HG03432 (cell line): ENCODE results near the gene PEF1.

Source experiments
- ATAC-seq: cut with Tn5 transposase; IDR thresholded peaks from one replicate; pipeline ENCODE4 v1.9.1; 2021; ENCODE audit warnings: mild to moderate bottlenecking, moderate library complexity; ENCODE audit not compliant: unreplicated experiment

The PEF1 gene

DNA sequence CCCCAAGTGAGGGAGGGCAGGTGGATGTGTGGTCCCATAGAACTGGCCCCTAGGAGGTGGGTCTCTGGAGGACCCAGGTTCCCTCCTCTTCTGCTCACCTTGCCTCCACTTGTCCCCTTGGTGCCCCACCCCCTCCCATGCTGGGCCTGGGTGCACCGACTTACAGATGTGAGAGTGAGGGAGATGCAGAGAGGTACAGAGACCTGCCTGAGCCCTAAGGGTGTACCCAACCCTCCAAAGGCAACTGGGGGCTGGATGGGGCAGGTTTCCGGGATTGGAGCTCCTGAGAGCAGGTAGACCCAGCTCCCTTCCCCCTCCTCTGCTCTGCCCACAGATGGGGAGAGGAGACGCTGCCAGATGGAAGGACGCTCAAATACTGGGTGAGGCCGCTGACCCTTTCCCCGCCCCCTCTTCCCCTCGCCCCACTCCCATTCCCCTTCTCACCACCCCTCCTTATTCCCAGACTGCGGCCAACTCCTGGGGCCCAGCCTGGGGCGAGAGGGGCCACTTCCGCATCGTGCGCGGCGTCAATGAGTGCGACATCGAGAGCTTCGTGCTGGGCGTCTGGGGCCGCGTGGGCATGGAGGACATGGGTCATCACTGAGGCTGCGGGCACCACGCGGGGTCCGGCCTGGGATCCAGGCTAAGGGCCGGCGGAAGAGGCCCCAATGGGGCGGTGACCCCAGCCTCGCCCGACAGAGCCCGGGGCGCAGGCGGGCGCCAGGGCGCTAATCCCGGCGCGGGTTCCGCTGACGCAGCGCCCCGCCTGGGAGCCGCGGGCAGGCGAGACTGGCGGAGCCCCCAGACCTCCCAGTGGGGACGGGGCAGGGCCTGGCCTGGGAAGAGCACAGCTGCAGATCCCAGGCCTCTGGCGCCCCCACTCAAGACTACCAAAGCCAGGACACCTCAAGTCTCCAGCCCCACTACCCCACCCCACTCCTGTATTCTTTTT lies 58.0 kb downstream of the PEF1 start:
- ATAC-seq = no peak

GRCh38 chr1:31585736-31586365 lies 58.8 kb downstream of the PEF1 start:
- ATAC-seq = no peak

DNA sequence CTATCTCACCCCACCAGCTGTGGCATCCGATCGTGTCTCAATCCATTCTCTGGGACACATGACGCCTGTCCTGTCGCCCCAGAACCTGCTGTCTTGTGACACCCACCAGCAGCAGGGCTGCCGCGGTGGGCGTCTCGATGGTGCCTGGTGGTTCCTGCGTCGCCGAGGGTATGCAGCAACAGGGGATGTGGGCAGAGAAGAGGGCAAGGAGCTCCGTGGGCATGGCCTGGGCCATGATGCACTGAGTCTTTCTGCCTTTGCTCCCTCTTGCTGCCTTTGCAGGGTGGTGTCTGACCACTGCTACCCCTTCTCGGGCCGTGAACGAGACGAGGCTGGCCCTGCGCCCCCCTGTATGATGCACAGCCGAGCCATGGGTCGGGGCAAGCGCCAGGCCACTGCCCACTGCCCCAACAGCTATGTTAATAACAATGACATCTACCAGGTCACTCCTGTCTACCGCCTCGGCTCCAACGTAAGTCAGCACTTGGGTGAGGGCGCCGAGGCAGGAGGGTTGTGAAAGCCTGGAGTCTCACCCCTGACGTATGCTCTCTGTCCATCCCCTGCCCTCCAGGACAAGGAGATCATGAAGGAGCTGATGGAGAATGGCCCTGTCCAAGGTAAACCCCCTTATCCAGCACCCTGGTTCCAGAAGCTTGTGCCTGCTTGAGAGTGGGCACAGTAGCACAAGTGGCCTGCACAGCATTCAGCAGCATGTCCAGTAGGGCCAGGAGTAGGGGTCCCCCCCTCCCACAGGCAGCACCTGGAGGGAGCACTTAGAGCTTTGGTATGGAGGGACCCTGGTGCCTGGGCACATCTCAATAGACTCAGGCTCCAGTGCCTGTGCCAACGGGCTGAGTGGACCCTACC lies 59.6 kb downstream of the PEF1 start:
- no peak for ATAC-seq

DNA sequence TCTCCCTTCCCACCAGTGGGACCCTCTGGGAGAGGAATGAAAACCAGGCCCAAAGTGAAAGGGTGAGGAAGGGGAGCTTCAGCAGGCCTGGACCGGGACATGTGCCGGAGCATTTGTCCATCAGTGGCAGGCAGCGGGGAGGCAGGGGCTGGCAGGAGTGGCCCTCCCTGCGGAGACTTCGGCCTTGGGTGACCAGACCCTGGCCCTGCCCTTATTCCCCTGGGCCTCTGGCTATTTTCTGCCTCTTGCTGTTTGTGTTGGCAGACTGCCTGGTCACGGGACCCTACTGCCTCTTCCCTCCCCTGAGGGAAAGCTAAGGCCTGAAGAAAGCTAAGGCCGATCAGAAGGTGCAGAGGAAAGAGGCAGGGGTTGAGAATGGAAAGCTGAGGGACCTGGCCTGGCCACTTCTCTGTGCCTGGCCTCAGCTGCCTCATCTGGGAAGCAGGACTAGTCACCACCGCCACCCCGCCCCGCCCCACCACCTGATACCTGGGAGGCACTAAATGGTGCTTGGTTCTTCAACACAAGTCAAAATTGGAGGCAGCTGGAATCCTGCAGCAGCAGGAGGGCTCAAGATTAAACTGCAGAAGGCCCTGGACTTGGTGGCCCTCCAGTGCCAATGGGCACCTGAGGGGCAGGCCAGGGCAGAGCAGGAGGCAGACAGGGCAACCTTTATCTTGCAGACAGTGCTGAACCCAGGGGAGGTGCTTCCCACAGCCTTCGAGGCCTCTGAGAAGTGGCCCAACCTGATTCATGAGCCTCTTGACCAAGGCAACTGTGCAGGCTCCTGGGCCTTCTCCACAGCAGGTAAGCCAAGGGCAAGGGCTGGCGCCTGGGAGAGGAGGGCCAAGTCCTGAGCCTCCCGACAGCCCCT lies 60.4 kb downstream of the PEF1 start:
- ATAC-seq = no peak

GRCh38 chr1:31583082-31583994 lies 61.3 kb downstream of the PEF1 start:
- ATAC-seq = no peak

DNA sequence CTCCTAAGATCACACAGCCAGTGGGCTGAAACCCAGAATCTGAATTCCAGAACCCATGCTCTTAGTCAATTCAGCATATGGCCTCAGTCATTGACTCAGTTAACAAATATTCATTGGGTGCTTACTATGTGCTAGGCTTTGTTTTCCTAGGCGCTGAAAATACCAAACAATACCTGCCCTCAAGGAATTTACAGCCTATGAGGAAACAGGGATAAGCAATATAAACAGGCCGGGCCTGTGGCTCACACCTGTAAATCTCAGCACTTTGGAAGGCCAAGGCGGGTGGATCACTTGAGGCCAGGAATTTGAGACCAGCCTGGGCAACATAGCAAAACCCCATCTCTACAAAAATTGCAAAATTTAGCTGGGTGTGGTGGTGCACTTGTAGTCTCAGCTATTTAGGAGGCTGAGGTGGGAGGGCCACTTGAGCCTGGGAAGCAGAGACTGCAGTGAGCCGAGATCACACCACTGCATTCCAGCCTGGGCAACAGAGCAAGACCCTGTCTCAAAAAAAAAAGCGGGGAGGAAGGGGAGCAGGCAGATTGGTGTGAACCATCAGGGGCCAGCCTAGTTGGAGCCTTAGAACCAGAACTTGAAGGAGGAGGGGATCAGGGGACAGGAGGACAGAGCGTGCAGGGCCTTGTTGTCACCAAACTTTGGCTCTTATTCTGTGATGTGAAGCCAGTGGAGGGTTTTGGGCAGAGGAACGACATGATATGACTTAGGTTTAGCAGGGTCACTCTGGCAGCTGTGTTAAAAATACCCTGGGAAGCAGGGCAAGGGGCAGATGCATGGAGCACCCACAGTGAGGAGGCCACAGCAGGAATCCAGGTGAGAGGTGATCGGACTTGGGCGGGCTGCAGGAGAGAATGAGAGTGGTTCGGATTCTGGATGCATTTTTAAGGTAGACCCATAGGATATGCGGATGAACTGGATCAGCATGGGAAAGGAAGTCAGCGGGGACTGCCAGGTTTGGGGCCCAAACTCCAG lies 62.6 kb downstream of the PEF1 start:
- ATAC-seq = no peak

- ATAC-seq = no peak
Observed at GRCh38 chr1:31580891-31581603, 63.6 kb downstream of the PEF1 start.

GRCh38 chr1:31580513-31580870 lies 64.2 kb downstream of the PEF1 start:
- no peak for ATAC-seq
